ENCODE measurements around the gene SMIM27.

The SMIM27 gene

GRCh38 chr9:32565967-32566366, 13.8 kb downstream of the SMIM27 start:
- Histone ChIP-seq H3K79me2 (ENCODE audit: insufficient read depth, low read length) (peaks cover 40% of the 10 kb centered on the region), H4K20me1 (ENCODE audit: low read depth, low read length) (no peaks in the 10 kb centered on the region), H3K4me2 (ENCODE audit: low read depth, low read length, poor library complexity, severe bottlenecking) (no peak overlapping the region), H3K9me3 (ENCODE audit: insufficient read depth, low read length) (no peaks in the 10 kb centered on the region), H3K27ac (ENCODE audit: low read depth, low read length) (no peak overlapping the region), H3K9ac (ENCODE audit: low read length) (no peak overlapping the region), H3K4me3 (ENCODE audit: insufficient read depth, low read length, poor library complexity, severe bottlenecking) (no peak overlapping the region), H2AFZ (ENCODE audit: low read depth, low read length, severe bottlenecking) (no peak overlapping the region), H3K9me2 (replicated peaks; ENCODE audit: insufficient read depth, low read length) (no peaks in the 10 kb centered on the region), H3K36me3 (ENCODE audit: low read length) (no peaks in the 10 kb centered on the region), H3K27me3 (ENCODE audit: low read length) (no peaks in the 10 kb centered on the region), H3F3A (ENCODE audit: insufficient read depth) (no peaks in the 10 kb centered on the region)
- TF ChIP-seq EZH2phosphoT487 (conservative IDR thresholded peaks at IDR 0.05; ENCODE audit: low read length) = no peak
- no peak for TF ChIP-seq CTCF (IDR thresholded peaks at IDR 0.05; ENCODE audit: insufficient read depth, low read length, poor library complexity, severe bottlenecking)

GRCh38 chr9:32566770-32567169, 14.6 kb downstream of the SMIM27 start:
- no peaks in the 10 kb centered on the region for H3K9me3 ChIP-seq (ENCODE audit: insufficient read depth, low read length)
- H3K9me2 ChIP-seq (replicated peaks; ENCODE audit: insufficient read depth, low read length) = no peaks in the 10 kb centered on the region
- no peak overlapping the region for H2AFZ ChIP-seq (ENCODE audit: low read depth, low read length, severe bottlenecking)
- H3K36me3 ChIP-seq (ENCODE audit: low read length) = no peaks in the 10 kb centered on the region
- no peak overlapping the region for H3K27ac ChIP-seq (ENCODE audit: low read depth, low read length)
- peaks cover 2% of the 10 kb centered on the region; the same call in 1 of the 2 replicates for H4K20me1 ChIP-seq (ENCODE audit: low read depth, low read length)
- no peak overlapping the region for H3K4me2 ChIP-seq (ENCODE audit: low read depth, low read length, poor library complexity, severe bottlenecking)
- H3K9ac ChIP-seq (ENCODE audit: low read length) = no peak overlapping the region
- H3K79me2 ChIP-seq (ENCODE audit: insufficient read depth, low read length) = peaks cover 48% of the 10 kb centered on the region
- no peak overlapping the region for H3K4me3 ChIP-seq (ENCODE audit: insufficient read depth, low read length, poor library complexity, severe bottlenecking)
- no peaks in the 10 kb centered on the region for H3K27me3 ChIP-seq (ENCODE audit: low read length)
- no peaks in the 10 kb centered on the region for H3F3A ChIP-seq (ENCODE audit: insufficient read depth)
- TF ChIP-seq EZH2phosphoT487 (conservative IDR thresholded peaks at IDR 0.05; ENCODE audit: low read length) (no peak), CTCF (IDR thresholded peaks at IDR 0.05; ENCODE audit: insufficient read depth, low read length, poor library complexity, severe bottlenecking) (no peak)

- Histone ChIP-seq H3K27me3 (ENCODE audit: low read length) (no peaks in the 10 kb centered on the region), H4K20me1 (ENCODE audit: low read depth, low read length) (peaks cover 3% of the 10 kb centered on the region; the same call in 1 of the 2 replicates), H3K9ac (ENCODE audit: low read length) (no peak overlapping the region), H3K27ac (ENCODE audit: low read depth, low read length) (no peak overlapping the region), H3K9me2 (replicated peaks; ENCODE audit: insufficient read depth, low read length) (no peaks in the 10 kb centered on the region), H3K9me3 (ENCODE audit: insufficient read depth, low read length) (no peaks in the 10 kb centered on the region), H2AFZ (ENCODE audit: low read depth, low read length, severe bottlenecking) (no peak overlapping the region), H3K79me2 (ENCODE audit: insufficient read depth, low read length) (peaks cover 42% of the 10 kb centered on the region), H3F3A (ENCODE audit: insufficient read depth) (peaks cover 13% of the 10 kb centered on the region; the same call in 1 of the 2 replicates), H3K36me3 (ENCODE audit: low read length) (no peaks in the 10 kb centered on the region), H3K4me2 (ENCODE audit: low read depth, low read length, poor library complexity, severe bottlenecking) (peak overlapping the region; percentile 85), H3K4me3 (ENCODE audit: insufficient read depth, low read length, poor library complexity, severe bottlenecking) (no peak overlapping the region)
- TF ChIP-seq EZH2phosphoT487 (conservative IDR thresholded peaks at IDR 0.05; ENCODE audit: low read length) (no peak), CTCF (IDR thresholded peaks at IDR 0.05; ENCODE audit: insufficient read depth, low read length, poor library complexity, severe bottlenecking) (no peak)
Observed at GRCh38 chr9:32570262-32570661, 18.1 kb downstream of the SMIM27 start.
